Vagina (tissue), 2 donors: ENCODE data around the gene SEMA3A.

Experiments
- CTCF ChIP-seq, 3 experiments: fragments of 450-650 bp in 2 of 3; fragments of 200-600 bp in 1 of 3; sonication (generic) in 1 of 3; IDR thresholded peaks; one replicate each; pipeline ENCODE4 v1.5.1; 2017 to 2019; ENCODE audit warnings: antibody characterized with exemption in 3 of 3, mild to moderate bottlenecking in 2 of 3, moderate library complexity in 2 of 3
- POLR2A ChIP-seq, 2 donors: fragments of 450-650 bp; IDR thresholded peaks; one replicate each; pipeline ENCODE4 v1.6.1; 2017; ENCODE audit warnings: antibody characterized with exemption in 2 of 2, mild to moderate bottlenecking in 2 of 2, moderate library complexity in 2 of 2
- POLR2AphosphoS5 ChIP-seq, 2 donors: sonication (generic); formaldehyde crosslinking; IDR thresholded peaks; one replicate each; pipeline ENCODE4 v1.9.0; 2017; ENCODE audit warnings: antibody characterized with exemption in 2 of 2, mild to moderate bottlenecking in 2 of 2, low read depth in 1 of 2; ENCODE audit not compliant: insufficient read depth in 1 of 2

- TF ChIP-seq CTCF (IDR thresholded peaks at IDR 0.05) (no peak), POLR2A (IDR thresholded peaks at IDR 0.05) (no peak), POLR2AphosphoS5 (IDR thresholded peaks at IDR 0.05; ENCODE audit: insufficient read depth in 1 of 2, low read depth in 1 of 2) (no peak)
Measured at GRCh38 chr7:84144480-84144879, 50.1 kb downstream of the SEMA3A start.
